Measurements from ENCODE around the gene RRP1B. TPM values are rescaled to one million over a fixed set of nuclear protein-coding genes. Genes with fewer than 3 reads are reported as not detected.

Gene RRP1B
- total and polyA plus RNA-seq, 2 of the 13 experiments (the other 11 are each of a cell fraction or from before 2014, with no cell fraction given) = 16.3 to 46.2 TPM

DNA sequence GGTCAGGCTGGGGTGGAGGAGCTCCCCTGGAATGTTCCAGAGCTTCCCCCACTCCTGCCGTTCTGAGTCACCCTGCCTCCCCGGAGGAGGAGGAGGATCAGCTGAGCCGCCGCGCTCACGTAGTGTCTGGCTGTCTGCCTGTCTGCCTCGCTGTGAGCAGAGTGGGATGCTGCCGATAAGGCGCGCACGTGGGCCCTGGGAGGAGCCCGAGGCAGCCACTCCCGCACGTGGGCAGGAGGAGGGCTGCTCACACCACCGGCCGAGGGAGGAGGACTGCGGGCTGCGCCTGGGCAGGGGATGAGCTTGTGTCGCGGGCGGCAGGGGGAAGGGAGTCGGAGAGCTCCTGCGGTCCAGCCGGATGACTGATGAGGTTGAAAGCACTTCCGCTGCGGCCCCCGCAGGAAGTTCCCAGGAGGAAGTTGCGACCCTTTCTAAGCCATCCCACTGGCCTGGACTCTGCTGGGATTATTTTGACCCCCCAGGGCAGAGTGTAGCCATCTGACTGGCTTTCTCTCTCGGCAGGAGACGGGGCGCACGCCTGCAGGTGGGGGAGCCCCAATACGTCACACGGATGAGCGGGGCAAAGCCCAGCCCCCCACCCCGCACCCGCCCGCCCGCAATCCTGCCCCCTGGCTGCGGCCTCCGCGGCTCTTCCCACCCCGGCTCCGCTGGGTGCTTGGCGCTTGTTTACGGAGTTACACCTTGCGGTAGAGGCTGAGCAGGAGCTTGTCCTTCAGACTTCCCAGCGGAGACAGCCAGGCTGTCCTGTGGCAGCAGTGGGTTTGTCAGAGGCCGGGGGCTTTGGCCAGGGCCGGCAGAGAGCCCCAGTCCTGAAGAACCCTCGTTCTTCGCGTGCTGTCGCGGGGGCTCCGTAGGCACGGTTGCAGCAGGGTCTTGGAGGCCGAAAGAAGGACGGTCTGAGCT, 69.4 kb downstream of the RRP1B start (continued):
- TF ChIP-seq ZNF549 (CRISPR knock-in tag; IDR thresholded peaks at IDR 0.05) (no peak), REL (CRISPR knock-in tag; conservative IDR thresholded peaks at IDR 0.05) (no peak), KDM3A (CRISPR knock-in tag; IDR thresholded peaks at IDR 0.05; ENCODE audit: low read depth) (peak; percentile 88; the same call in 1 of the 2 replicates), JARID2 (CRISPR knock-in tag; IDR thresholded peaks at IDR 0.05; ENCODE audit: insufficient replicate concordance) (no peak), ZNF550 (CRISPR knock-in tag; IDR thresholded peaks at IDR 0.05; ENCODE audit: borderline replicate concordance) (peak; percentile 71; the same call in 1 of the 2 replicates), GABPA (IDR thresholded peaks at IDR 0.05; ENCODE audit: low read depth, low read length) (no peak), GABPA (CRISPR knock-in tag; IDR thresholded peaks at IDR 0.05; ENCODE audit: low read depth) (peak; percentile 96), DMAP1 (CRISPR knock-in tag; IDR thresholded peaks at IDR 0.05) (peak; percentile 96), HOXA7 (CRISPR knock-in tag; IDR thresholded peaks at IDR 0.05) (no peak), ZNF777 (CRISPR knock-in tag; IDR thresholded peaks at IDR 0.05) (peak; percentile 42), NONO (IDR thresholded peaks at IDR 0.05) (no peak), NONO (CRISPR knock-in tag; conservative IDR thresholded peaks at IDR 0.05) (peak; percentile 69), ZNF34 (CRISPR knock-in tag; IDR thresholded peaks at IDR 0.05; ENCODE audit: borderline replicate concordance) (no peak), ZNF737 (CRISPR knock-in tag; IDR thresholded peaks at IDR 0.05; ENCODE audit: borderline replicate concordance) (no peak), ZNF749 (CRISPR knock-in tag; IDR thresholded peaks at IDR 0.05; ENCODE audit: borderline replicate concordance) (0 out of 2 replicates have a peak, but pooled peaks have one; percentile 64), ZFP62 (CRISPR knock-in tag; IDR thresholded peaks at IDR 0.05) (no peak), ZGPAT (CRISPR knock-in tag; IDR thresholded peaks at IDR 0.05) (peak; percentile 92), BCL6 (CRISPR knock-in tag; IDR thresholded peaks at IDR 0.05) (peak; percentile 47), HMG20B (CRISPR knock-in tag; conservative IDR thresholded peaks at IDR 0.05) (no peak; the same call in 1 of the 2 replicates), ZNF501 (CRISPR knock-in tag; IDR thresholded peaks at IDR 0.05) (peak; percentile 89), GFI1 (CRISPR knock-in tag; IDR thresholded peaks at IDR 0.05; ENCODE audit: borderline replicate concordance) (peak; percentile 15; the same call in 1 of the 2 replicates), ZNF205 (CRISPR knock-in tag; IDR thresholded peaks at IDR 0.05) (peak; percentile 89), NR2F2 (IDR thresholded peaks at IDR 0.05; ENCODE audit: borderline replicate concordance, low read depth) (no peak), ZC3H13 (CRISPR knock-in tag; IDR thresholded peaks at IDR 0.05) (peak; percentile 71; the same call in 1 of the 2 replicates), KAT8 (CRISPR knock-in tag; IDR thresholded peaks at IDR 0.05) (peak; percentile 92), MIER2 (CRISPR knock-in tag; IDR thresholded peaks at IDR 0.05) (no peak; the same call in none of the 2 replicates)
- TF ChIP-seq, protein P1, sequence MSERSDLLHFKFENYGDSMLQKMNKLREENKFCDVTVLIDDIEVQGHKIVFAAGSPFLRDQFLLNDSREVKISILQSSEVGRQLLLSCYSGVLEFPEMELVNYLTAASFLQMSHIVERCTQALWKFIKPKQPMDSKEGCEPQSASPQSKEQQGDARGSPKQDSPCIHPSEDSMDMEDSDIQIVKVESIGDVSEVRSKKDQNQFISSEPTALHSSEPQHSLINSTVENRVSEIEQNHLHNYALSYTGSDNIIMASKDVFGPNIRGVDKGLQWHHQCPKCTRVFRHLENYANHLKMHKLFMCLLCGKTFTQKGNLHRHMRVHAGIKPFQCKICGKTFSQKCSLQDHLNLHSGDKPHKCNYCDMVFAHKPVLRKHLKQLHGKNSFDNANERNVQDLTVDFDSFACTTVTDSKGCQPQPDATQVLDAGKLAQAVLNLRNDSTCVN (CRISPR knock-in tag; IDR thresholded peaks at IDR 0.05; ENCODE audit: borderline replicate concordance) = peak; percentile 82; the same call in 1 of the 2 replicates
- TF ChIP-seq, protein P2, sequence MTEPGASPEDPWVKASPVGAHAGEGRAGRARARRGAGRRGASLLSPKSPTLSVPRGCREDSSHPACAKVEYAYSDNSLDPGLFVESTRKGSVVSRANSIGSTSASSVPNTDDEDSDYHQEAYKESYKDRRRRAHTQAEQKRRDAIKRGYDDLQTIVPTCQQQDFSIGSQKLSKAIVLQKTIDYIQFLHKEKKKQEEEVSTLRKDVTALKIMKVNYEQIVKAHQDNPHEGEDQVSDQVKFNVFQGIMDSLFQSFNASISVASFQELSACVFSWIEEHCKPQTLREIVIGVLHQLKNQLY (CRISPR knock-in tag; IDR thresholded peaks at IDR 0.05) = peak; percentile 85
